ENCODE results near the gene DNAI1.

The DNAI1 gene

GRCh38 chr9:34547960-34548611, 89.5 kb downstream of the DNAI1 start:
- DNase-seq = peak; percentile 34

- no peak for DNase-seq
Measured at GRCh38 chr9:34549407-34549732, 90.8 kb downstream of the DNAI1 start.

- DNase-seq = no peak
Measured at GRCh38 chr9:34550016-34550680, 91.5 kb downstream of the DNAI1 start.

GRCh38 chr9:34550681-34551270, 92.2 kb downstream of the DNAI1 start:
- no peak for DNase-seq

DNA sequence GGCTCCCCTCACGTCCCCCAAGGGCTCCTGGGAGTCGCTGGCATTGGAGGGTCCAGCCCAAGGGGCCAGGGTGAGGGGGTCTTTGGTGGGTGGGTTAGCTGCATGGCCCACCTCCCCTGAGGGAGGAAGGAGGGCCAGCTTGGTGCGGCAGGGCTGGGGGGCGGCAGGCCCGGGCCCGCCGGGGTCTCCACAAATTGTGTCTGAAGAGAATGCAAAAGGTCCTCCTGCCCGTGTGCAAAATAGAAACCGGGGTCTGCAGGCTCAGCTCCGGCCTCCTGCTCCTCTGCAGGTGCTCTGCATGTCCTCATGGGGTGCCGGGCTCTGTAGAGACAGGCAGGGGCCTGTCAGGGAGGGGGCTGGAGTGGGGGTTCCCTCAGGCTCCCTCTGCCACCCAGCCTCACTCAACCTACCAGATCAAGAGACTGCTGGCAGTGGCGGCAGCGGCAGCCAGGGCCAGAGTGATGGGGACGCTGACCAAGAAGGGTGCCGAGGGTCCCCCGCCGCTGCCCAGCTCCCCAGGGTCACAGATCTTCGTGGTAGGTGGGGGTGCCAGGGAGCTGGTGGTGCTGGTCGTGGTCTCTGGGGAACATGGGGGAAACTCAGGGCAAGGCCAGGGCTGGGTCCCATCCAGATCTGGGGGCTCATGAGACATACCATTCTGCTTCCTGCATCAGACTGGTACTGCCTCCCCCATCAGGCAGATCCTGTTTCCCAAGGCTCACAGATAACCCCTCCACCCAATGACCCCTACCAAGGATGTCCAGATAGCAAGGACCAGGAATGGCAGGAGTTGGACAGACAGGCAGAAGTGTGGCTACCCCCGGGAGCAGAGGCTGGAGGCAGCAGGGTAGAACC, 93.4 kb downstream of the DNAI1 start:
- DNase-seq = no peak

DNA sequence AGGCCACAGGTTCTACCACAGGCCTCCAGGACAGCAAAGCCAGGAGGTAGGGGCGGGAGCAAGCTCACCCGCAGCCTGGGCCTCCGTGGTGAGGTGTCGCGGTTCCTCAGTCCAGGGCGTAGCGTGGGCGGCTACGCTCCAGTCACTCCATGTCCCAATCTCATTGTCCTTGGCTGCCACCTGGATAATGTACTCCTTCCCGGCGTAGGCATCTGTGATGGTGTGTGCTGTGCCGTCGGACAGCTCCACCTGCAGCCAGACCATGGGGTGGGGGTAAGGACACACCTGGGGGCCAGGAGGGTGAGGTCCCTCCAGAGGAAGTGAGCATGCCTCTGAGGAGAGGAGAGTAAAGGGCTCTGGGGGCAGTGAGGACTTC, 94.0 kb downstream of the DNAI1 start:
- no peak for DNase-seq

GRCh38 chr9:34552986-34553385, 94.4 kb downstream of the DNAI1 start:
- no peak for DNase-seq

- DNase-seq = no peak
Measured at GRCh38 chr9:34553511-34554021, 95.0 kb downstream of the DNAI1 start.

DNA sequence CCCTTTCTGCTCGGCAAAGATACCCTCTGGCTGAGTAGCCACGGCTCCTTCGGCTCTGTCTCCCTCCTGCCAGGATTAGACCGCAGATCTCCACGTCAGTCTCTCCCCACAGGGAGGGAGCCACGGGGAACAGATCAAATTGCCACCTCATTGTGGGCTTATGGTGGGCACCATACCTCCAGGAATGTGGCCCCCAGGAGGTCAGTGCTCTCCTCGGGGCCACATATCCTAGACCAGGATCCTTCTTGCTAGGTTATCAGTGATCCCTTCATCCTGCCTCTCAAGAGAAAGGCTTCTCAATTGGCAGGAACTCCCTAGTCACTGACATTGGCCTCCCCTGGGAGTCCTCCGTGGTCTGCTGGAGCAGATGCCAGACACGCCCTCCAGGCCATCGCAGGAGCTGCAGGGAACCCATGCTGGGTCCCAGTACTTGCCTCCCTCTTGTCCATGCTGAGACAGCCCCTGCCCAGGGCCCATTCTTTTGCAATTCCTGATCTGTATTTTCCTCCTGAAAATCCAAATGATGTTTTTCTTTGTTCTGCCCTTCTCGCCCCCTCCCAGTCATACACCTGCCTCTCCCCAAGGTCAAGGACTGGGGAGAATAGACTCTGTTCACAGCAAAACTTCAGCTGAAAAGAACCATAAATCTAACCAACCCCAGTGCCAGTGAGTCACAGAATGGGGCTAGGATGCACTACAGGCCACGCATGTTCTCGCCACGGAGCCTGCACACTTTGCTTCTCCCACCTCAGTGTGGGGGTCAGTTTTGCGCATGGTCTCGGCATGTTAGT, 95.8 kb downstream of the DNAI1 start:
- peak; percentile 73 for DNase-seq

DNA sequence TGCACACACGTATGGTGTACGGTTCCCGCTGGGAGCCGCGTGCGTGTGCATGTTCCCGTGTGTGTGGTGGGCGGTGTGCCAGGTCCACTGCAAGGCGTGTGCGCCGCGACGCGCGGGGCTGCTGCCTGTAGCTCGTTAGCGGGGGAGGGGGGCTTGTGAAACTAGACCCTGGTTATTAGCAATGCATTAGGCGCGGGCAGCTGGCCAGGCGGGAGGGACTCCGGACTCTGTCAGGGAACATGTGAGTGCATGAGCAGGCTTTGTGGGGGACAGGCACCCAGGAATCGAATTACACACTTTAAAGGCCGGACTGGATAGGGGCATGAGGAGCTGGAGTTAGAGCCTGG, 96.4 kb downstream of the DNAI1 start:
- DNase-seq = peak; percentile 34

DNA sequence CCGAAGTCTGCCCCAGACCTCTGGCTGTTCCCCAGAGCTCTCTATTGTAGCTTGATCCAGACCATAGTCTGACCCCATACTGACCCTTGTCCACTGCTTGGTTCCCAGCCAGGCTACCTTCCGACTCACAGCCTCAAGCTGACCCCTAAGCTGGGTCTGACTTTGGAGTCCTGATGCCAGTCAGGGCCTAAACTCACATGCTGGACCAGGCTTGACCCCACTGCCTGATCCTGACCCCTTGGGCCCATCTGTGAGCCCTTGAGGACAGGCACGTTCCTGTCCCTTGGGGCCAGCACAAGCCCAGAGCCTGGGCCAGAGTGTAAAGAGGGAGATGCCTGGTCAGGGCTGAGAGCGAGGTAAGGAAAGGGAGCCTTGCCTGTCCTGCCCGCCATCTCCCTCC, 96.9 kb downstream of the DNAI1 start:
- no peak for DNase-seq

DNA sequence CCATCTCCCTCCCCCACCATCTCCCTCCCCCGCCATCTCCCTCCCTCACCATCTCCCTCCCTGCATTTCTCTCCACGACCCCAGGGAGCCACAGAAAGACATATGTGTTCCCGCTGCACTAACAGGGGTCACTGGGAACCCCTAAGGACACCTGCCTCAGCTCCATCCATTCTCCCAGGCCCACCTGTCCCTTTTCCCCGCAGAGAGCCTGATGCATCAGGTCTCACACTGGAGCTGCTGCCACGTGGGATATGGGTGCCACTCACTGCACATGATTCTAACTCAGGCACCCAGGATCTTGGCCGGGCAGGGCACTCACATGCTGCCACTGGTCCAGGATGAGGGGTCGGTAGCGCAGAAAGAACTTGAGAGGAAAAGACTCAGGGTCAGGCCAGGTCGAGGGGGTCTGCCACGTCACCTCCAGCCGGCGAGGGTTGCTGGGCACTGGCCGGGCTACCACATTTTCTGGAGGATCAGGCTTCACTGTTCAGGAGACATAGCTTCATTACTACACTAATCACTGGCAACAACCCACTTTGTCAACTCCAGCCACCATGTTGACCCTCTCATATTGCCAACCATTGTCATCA, 97.4 kb downstream of the DNAI1 start:
- DNase-seq = no peak

GRCh38 chr9:34556949-34557348, 98.3 kb downstream of the DNAI1 start:
- no peak for DNase-seq

GRCh38 chr9:34557426-34558321, 99.1 kb downstream of the DNAI1 start:
- DNase-seq = no peak

DNA sequence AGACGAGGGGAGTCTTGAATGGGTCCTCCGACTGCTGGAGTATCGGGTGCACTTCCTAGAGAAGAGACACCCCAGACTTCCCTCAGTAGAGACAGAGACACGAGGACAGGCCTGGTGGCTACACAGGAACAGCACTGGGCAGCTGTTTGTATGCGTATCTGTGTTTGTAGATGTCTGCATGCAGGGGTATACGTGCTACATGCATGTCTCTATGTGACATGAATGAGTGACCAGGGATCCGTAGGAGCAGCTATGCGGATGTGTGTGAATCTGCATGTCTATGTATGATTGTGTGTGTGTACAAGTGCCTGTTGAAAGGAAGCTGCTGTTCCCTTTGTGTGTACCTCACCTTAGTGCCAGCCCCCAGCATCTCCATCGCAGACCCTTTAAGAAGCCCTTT, 99.8 kb downstream of the DNAI1 start:
- no peak for DNase-seq

DNA sequence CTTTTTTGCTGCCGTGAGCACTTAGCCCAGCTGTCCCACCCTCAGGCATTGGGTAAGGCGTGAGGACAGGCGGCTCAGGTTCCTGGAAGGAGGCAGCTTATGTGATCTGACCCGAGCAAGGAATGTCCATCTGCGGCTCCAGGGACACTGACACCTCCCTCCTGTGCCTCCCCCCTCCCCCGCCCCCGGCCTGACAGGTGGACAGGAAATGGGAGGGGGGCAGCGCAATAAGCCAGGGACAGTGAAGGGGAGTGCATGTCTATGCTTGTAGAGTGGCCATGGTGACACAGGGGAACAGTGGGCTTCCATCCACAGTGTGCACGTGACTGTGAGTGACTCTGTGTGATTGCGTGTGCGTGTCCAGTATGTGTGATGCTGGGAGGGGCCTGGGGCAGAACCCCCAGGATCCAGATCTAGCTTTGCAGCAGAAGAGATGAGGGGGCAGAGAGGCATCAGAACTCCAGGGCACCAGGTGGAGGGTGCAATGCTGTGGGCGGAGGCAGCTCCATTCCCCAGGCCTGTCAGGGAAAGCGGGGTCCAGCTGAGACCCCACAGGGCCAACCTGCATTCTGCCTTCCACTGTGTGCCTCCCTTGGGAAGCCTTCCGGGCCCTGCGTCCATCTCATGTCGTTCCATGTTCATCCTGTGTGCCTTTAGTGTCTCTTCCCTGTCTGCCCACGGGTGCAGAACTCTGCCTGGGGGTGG, 100.5 kb downstream of the DNAI1 start:
- no peak for DNase-seq

GRCh38 chr9:34559624-34560455, 101.2 kb downstream of the DNAI1 start:
- no peak for DNase-seq

- DNase-seq = no peak
Measured at GRCh38 chr9:34560599-34561214, 102.1 kb downstream of the DNAI1 start.

- no peak for DNase-seq
Measured at GRCh38 chr9:34562135-34562745, 103.6 kb downstream of the DNAI1 start.

All from NCI-H2171 treated with DMSO at 0.1 percent for 48 hours (cell line).